Spleen (tissue), 11 donors: ENCODE results near the gene KCNF1. TPM values are rescaled to one million over a fixed set of nuclear protein-coding genes. Genes with fewer than 3 reads are reported as not detected.

ENCODE experiments used
- DNase-seq: peaks from one replicate; pipeline ENCODE4 v3.0.0-alpha.2; 2020
- H3K27ac ChIP-seq, 8 donors: fragments of 200-600 bp; sonication (generic) in 7 of 8; 1 replicate in 4 of 8; 2 replicates in 4 of 8; pipeline versions ENCODE4 v1.5.0 to v1.8.0; 2016 to 2021; ENCODE audit warnings: inconsistent platforms in 4 of 8, mild to moderate bottlenecking in 4 of 8, moderate library complexity in 1 of 8
- H3K27me3 ChIP-seq, 7 donors: fragments of 200-600 bp; sonication (generic) in 6 of 7; replicated peaks in 1 of 7; 1 replicate in 4 of 7; 2 replicates in 3 of 7; pipeline versions ENCODE4 v1.5.0 to v1.8.0; 2016 to 2021; ENCODE audit warnings: inconsistent platforms in 3 of 7, mild to moderate bottlenecking in 1 of 7
- H3K36me3 ChIP-seq, 6 donors: fragments of 200-600 bp; sonication (generic) in 5 of 6; 1 replicate in 4 of 6; 2 replicates in 2 of 6; pipeline versions ENCODE4 v1.5.0 to v1.8.0; 2016 to 2021; ENCODE audit warnings: inconsistent platforms in 2 of 6
- H3K4me1 ChIP-seq, 6 donors: fragments of 200-600 bp; sonication (generic) in 5 of 6; 1 replicate in 3 of 6; 2 replicates in 3 of 6; pipeline versions ENCODE4 v1.5.0 to v1.8.0; 2016 to 2021; ENCODE audit warnings: inconsistent platforms in 3 of 6
- H3K4me3 ChIP-seq, 8 donors: fragments of 200-600 bp; sonication (generic) in 7 of 8; 1 replicate in 4 of 8; 2 replicates in 4 of 8; pipeline versions ENCODE4 v1.5.0 to v1.8.0; 2016 to 2021; ENCODE audit warnings: inconsistent platforms in 4 of 8, mild to moderate bottlenecking in 4 of 8, moderate library complexity in 2 of 8
- H3K9me3 ChIP-seq, 8 donors: fragments of 200-600 bp; sonication (generic) in 7 of 8; 1 replicate in 4 of 8; 2 replicates in 4 of 8; pipeline versions ENCODE4 v1.5.0 to v1.8.0; 2016 to 2021; ENCODE audit warnings: inconsistent platforms in 4 of 8
- POLR2A ChIP-seq, 3 donors: fragments of 450-650 bp; IDR thresholded peaks; one replicate each; pipeline ENCODE4 v1.5.1; 2017; ENCODE audit warnings: antibody characterized with exemption in 3 of 3, mild to moderate bottlenecking in 1 of 3
- POLR2AphosphoS5 ChIP-seq, 3 donors: sonication (generic); formaldehyde crosslinking; IDR thresholded peaks; one replicate each; pipeline ENCODE4 v1.5.1; 2017; ENCODE audit warnings: antibody characterized with exemption in 3 of 3
- WGBS, 5 donors: extraction: QIAGEN DNeasy Blood & Tissue Kit in 3 of 5; methylation state at CpG; one replicate each; pipeline versions ENCODE4 v1.1.5 to v1.1.7; 2013 to 2018; 5-methylcytosine and 5-hydroxymethylcytosine counted together
- intact Hi-C: fragments of 100-400 bp; cut with DNase I; formaldehyde crosslinking; loops from one replicate; pipeline ENCODE4 v1.15.0; 2023; ENCODE audit warnings: low total_unique reads
- polyA plus RNA-seq, 3 donors: library from polyadenylated mRNA; stranded (reverse); fragments of 200-250 nt; gene quantifications; one replicate each; pipeline ENCODE4 v1.2.1, GENCODE V29; 2013
- total RNA-seq, 7 donors: library from RNA; depleted of rRNA in 3 of 7; stranded (reverse); fragments of >200 nt in 3 of 7; fragmentation: NEBNext Ultra II Directional in 4 of 7; extraction: Animal tissue kit (Norgen Biotek cat#: 25700) in 4 of 7; gene quantifications; one replicate each; pipeline versions ENCODE4 v1.1.0 to v1.2.1, GENCODE V29; 2016 to 2021
- TF ChIP-seq, protein P1 (sequence below), 11 experiments: fragments of 200-600 bp in 7 of 11; fragments of 450-650 bp in 4 of 11; sonication (generic) in 4 of 11; IDR thresholded peaks in 8 of 11; conservative IDR thresholded peaks in 3 of 11; 1 replicate in 7 of 11; 2 replicates in 4 of 11; pipeline versions ENCODE4 v1.4.0 to v1.8.0; 2016 to 2021; ENCODE audit warnings: antibody characterized with exemption in 11 of 11, inconsistent platforms in 4 of 11, mild to moderate bottlenecking in 1 of 11
- donor health status: healthy with polysubstance abuse.
- donor health status: DM: no; HTN: no; CAD: no; lungs with moderate emphysema.
- donor health status: DM: no; HTN: no; CAD: no.
- donor health status: Bipolar disorder and iron deficiency.
- donor health status: healthy.
- donor health status: DM: no; HTN: no; CAD: no.
- donor health status: DM: yes; HTN: yes; CAD: no.

Gene KCNF1
- total and polyA plus RNA-seq, 10 donors = 0.16 to 1.2 (median 0.57) TPM; not detected in 3

DNA sequence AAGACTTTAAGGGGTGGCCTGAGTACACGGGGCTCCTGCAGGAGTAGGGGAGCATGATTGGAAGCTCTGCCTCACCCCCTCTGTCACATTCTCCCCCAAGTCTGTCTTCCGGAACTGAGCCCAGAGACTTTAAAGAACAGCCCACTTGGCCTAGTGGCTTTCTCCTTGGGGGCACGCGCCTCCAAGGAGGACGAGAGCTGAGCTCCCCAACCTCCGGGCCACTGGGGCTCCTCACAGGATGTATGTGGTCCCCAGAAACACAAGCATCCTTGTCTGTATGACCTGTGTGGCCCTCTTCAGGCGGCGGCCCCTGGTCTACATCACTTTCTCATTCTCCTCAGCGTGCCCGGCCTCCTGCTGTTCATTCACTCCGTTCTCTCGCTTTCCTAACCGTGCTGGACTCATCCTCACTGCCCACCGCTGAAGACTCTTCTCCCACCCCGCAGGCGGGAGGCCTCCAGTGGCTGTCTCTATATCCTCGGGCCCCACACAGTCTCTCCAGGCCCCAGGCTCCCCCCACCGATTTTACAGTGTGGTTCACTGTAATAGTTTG, 23.7 kb downstream of the KCNF1 start:
- 84 to 90% (median 89%) methylated on average over 18 of the region's 18 CpGs for WGBS, 5 donors
- intact Hi-C loops = no loop called here

DNA sequence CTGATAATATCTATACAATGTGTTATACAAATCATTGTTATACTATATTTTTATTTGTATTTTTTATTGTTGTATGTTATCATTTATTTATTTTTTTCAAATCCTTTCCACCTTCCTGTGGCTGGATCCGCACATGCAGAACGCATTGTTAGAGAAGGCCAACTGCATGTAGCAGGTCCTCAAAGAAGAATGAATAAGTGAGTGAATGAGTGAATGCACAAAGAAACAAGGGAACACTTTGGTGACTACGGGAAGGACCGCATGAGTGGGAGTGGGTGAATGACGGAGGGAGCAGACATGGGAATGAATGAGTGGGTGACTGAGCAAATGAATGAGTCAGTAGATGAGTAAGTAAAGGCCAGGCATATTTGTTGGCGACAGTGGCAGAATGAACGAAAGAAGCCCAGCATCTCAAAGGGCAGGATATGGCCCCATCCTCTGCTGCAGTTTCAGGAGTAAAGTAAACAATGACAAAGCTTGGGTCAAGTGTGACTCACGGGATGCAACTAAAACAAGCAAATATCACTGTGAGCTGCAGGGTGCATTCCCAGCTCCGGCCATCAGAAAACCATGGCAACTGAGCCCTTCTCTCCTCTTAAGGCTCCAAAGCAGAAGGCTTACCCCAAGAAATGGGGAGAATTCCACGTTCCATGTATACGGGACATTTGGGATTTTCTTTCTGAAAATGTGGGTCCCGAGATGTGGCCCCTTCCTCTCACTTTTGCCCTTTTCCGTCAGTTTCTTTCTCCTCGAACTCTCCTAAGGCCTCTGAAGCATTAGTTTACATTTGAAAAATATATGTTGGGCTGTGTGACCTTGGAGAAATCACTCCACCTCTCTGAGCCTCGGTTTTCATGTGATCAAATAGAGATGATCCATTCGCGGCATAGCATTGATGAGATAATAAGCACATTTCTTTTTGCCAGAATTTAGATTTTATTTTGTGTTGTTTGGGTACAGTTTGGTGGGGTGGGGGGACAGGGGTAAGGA, 24.5 kb downstream of the KCNF1 start:
- peaks cover 0 to 31% (median 0%) of the 10 kb centered on the region in 7 donors for H3K27me3 ChIP-seq

More for the DNA sequence above, 23.7 kb downstream of the KCNF1 start:
- peaks cover 0 to 26% (median 20%) of the 10 kb centered on the region in 8 donors for H3K9me3 ChIP-seq
- TF ChIP-seq, protein P1, sequence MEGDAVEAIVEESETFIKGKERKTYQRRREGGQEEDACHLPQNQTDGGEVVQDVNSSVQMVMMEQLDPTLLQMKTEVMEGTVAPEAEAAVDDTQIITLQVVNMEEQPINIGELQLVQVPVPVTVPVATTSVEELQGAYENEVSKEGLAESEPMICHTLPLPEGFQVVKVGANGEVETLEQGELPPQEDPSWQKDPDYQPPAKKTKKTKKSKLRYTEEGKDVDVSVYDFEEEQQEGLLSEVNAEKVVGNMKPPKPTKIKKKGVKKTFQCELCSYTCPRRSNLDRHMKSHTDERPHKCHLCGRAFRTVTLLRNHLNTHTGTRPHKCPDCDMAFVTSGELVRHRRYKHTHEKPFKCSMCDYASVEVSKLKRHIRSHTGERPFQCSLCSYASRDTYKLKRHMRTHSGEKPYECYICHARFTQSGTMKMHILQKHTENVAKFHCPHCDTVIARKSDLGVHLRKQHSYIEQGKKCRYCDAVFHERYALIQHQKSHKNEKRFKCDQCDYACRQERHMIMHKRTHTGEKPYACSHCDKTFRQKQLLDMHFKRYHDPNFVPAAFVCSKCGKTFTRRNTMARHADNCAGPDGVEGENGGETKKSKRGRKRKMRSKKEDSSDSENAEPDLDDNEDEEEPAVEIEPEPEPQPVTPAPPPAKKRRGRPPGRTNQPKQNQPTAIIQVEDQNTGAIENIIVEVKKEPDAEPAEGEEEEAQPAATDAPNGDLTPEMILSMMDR (IDR thresholded peaks at IDR 0.05 in 8 of 11, conservative IDR thresholded peaks at IDR 0.05 in 3 of 11) = no peak
- TF ChIP-seq POLR2AphosphoS5 (IDR thresholded peaks at IDR 0.05) = no peak
- no peak for TF ChIP-seq POLR2A (IDR thresholded peaks at IDR 0.05)
- no peaks in the 10 kb centered on the region for H3K4me1 ChIP-seq
- H3K27me3 ChIP-seq = peaks cover 0 to 37% (median 0%) of the 10 kb centered on the region in 7 donors
- H3K4me3 ChIP-seq = no peak overlapping the region
- DNase-seq = peak; percentile 51
- no peaks in the 10 kb centered on the region for H3K36me3 ChIP-seq
- H3K27ac ChIP-seq = no peak overlapping the region

DNA sequence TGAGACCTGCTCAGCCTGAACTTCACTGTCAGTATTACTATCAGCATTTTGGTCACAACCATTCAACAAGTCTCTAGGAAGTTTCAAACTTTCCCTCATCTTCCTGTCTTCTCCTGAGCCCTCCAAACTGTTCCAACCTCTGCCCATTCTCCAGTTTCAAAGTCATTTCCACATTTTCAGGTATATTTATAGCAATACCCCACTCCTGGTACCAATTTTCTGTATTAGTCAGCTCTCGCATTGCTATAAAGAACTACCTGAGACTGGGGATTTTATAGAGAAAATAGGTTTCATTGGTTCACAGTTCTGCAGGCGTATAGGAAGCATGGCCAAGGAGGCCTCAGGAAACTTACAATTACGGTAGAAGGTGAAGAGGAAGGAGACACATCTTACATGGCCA, 27.3 kb downstream of the KCNF1 start:
- Histone ChIP-seq H3K36me3 (no peaks in the 10 kb centered on the region), H3K27me3 (peaks cover 0 to 19% (median 0%) of the 10 kb centered on the region in 7 donors), H3K9me3 (peaks cover 0 to 26% (median 20%) of the 10 kb centered on the region in 8 donors), H3K27ac (no peak overlapping the region), H3K4me1 (no peaks in the 10 kb centered on the region), H3K4me3 (no peak overlapping the region)
- no peak for DNase-seq
- 79 to 97% (median 84%) methylated on average over 3 of the region's 3 CpGs for WGBS, 5 donors
- intact Hi-C loops = no loop called here
- TF ChIP-seq, protein P1 (IDR thresholded peaks at IDR 0.05 in 8 of 11, conservative IDR thresholded peaks at IDR 0.05 in 3 of 11) = no peak
- TF ChIP-seq POLR2AphosphoS5 (IDR thresholded peaks at IDR 0.05) (no peak), POLR2A (IDR thresholded peaks at IDR 0.05) (no peak)

More for the DNA sequence above, 24.5 kb downstream of the KCNF1 start:
- no peak overlapping the region for H3K27ac ChIP-seq
- H3K4me1 ChIP-seq = no peaks in the 10 kb centered on the region
- intact Hi-C loops = no loop called here
- peaks cover 0 to 26% (median 20%) of the 10 kb centered on the region in 8 donors for H3K9me3 ChIP-seq
- H3K4me3 ChIP-seq = no peak overlapping the region
- 80 to 90% (median 86%) methylated on average over 17 of the region's 17 CpGs for WGBS, 5 donors
- H3K36me3 ChIP-seq = no peaks in the 10 kb centered on the region
- no peak for DNase-seq
- TF ChIP-seq POLR2A (IDR thresholded peaks at IDR 0.05) (no peak), POLR2AphosphoS5 (IDR thresholded peaks at IDR 0.05) (no peak)
- TF ChIP-seq, protein P1 (IDR thresholded peaks at IDR 0.05 in 8 of 11, conservative IDR thresholded peaks at IDR 0.05 in 3 of 11) = no peak

DNA sequence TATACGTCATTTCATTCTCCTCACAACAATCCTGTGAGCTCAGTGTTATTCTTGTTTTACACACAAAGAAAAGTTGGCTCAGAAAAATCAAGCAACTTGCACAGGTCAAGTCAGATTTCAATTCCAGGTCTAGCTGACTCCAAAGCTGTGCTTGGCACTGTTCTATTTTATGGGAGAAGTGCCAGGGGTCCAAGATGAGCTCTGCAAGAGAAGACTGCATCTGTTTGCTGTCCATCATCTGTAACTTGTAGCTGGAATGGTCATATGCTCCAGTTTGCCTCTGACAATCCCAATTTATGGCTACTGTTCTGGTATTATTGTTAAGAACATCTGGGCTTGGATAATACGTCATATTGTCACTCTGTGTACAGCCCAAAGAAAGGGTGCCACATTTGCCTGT, 28.9 kb downstream of the KCNF1 start:
- Histone ChIP-seq H3K4me3 (no peak overlapping the region), H3K36me3 (no peaks in the 10 kb centered on the region), H3K27ac (no peak overlapping the region), H3K27me3 (peaks cover 0 to 20% (median 0%) of the 10 kb centered on the region in 7 donors), H3K4me1 (no peaks in the 10 kb centered on the region), H3K9me3 (peaks cover 0 to 26% (median 20%) of the 10 kb centered on the region in 8 donors)
- intact Hi-C loops = no loop called here
- TF ChIP-seq, protein P1 (IDR thresholded peaks at IDR 0.05 in 8 of 11, conservative IDR thresholded peaks at IDR 0.05 in 3 of 11) = no peak
- TF ChIP-seq POLR2AphosphoS5 (IDR thresholded peaks at IDR 0.05) = no peak
- TF ChIP-seq POLR2A (IDR thresholded peaks at IDR 0.05) = no peak
- WGBS, 5 donors = 75 to 94% (median 79%) methylated on average over 2 of the region's 2 CpGs
- no peak for DNase-seq
